Erythroblast (primary cell): ENCODE measurements around the gene PTCHD1.

Experiments used
- GATA1 ChIP-seq: IDR thresholded peaks from 2 replicates; pipeline ENCODE4 v1.6.1; 2011; ENCODE audit warnings: low read depth, mild to moderate bottlenecking, control low read depth, low read length, moderate library complexity
- POLR2A ChIP-seq: IDR thresholded peaks from 2 replicates; pipeline ENCODE4 v1.6.1; 2011; ENCODE audit warnings: mild to moderate bottlenecking, low read length

- TF ChIP-seq POLR2A, result no peak
- no peak for TF ChIP-seq GATA1
These were observed 102.2 kb downstream of the PTCHD1 start for GRCh38 chrX:23436875-23437274.
